Activated CD4-positive, alpha-beta memory T cell treated with anti-CD3 and anti-CD28 coated beads for 36 hours (primary cell): ENCODE measurements around the gene PPM1H. TPM values are rescaled to one million over a fixed set of nuclear protein-coding genes. Genes with fewer than 3 reads are reported as not detected.

ENCODE experiments used
- CTCF ChIA-PET: fragments of 350-600 bp; sonication (Branson Sonifier 250); formaldehyde crosslinking; loops from one replicate; lab custom pipeline; 2021; ENCODE audit warnings: antibody characterized with exemption, inconsistent platforms; lab: Charles Lee
- POLR2A ChIA-PET: fragments of 350-600 bp; sonication (Branson Sonifier 250); formaldehyde crosslinking; loops from one replicate; lab custom pipeline; 2021; ENCODE audit warnings: antibody characterized with exemption; lab: Charles Lee
- DNase-seq: peaks from one replicate; pipeline ENCODE4 v3.0.0-alpha.2; 2020
- H3K27ac Mint-ChIP-seq: one replicate; pipeline ENCODE4 v1.8.0; 2021; ENCODE audit warnings: mixed read lengths
- H3K27me3 Mint-ChIP-seq: one replicate; pipeline ENCODE4 v1.8.0; 2021; ENCODE audit warnings: mixed read lengths
- H3K36me3 Mint-ChIP-seq: one replicate; pipeline ENCODE4 v1.8.0; 2021; ENCODE audit warnings: mixed read lengths
- H3K4me1 Mint-ChIP-seq: one replicate; pipeline ENCODE4 v1.8.0; 2021; ENCODE audit warnings: low read depth, mixed read lengths
- H3K4me3 Mint-ChIP-seq: one replicate; pipeline ENCODE4 v1.8.0; 2021; ENCODE audit warnings: mild to moderate bottlenecking, mixed read lengths
- H3K9me3 Mint-ChIP-seq: one replicate; pipeline ENCODE4 v1.8.0; 2021; ENCODE audit warnings: mixed read lengths
- intact Hi-C: fragments of 100-400 bp; cut with micrococcal nuclease; formaldehyde crosslinking; loops from one replicate; pipeline ENCODE4 v1.15.1; 2023
- total RNA-seq, 2 experiments: library from RNA; stranded (reverse); gene quantifications; one replicate each; pipeline ENCODE4 v1.2.3, GENCODE V29; 2021

Gene PPM1H
- total RNA-seq, 2 experiments from 2014 or later: not detected

DNA sequence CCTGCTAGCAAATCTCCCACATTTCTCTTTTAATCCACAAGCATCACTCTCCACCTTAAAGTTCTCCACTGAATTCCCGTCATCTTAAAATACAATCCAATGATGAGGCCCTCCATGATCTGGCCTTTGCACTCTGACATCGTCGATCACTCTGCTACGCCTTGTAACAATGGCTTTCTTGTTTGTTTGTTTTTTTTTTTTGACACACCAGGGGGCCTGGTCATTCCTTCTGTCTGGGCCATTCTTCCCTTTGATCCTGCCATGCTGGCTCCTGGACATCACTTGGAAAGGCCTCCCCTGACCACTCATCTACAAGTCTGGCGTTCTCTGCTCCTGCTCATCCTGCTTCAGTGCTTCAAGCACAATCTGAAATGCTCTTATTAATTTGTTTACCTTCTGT lies 233.5 kb downstream of the PPM1H start:
- Mint-ChIP-seq H3K27ac (no peak overlapping the region), H3K4me3 (no peak overlapping the region), H3K9me3 (no peaks in the 10 kb centered on the region), H3K4me1 (no peaks in the 10 kb centered on the region), H3K36me3 (no peaks in the 10 kb centered on the region), H3K27me3 (no peaks in the 10 kb centered on the region)
- POLR2A ChIA-PET: no interaction called here
- intact Hi-C loops: no loop called here
- DNase-seq: no peak
- CTCF ChIA-PET: no interaction called here

DNA sequence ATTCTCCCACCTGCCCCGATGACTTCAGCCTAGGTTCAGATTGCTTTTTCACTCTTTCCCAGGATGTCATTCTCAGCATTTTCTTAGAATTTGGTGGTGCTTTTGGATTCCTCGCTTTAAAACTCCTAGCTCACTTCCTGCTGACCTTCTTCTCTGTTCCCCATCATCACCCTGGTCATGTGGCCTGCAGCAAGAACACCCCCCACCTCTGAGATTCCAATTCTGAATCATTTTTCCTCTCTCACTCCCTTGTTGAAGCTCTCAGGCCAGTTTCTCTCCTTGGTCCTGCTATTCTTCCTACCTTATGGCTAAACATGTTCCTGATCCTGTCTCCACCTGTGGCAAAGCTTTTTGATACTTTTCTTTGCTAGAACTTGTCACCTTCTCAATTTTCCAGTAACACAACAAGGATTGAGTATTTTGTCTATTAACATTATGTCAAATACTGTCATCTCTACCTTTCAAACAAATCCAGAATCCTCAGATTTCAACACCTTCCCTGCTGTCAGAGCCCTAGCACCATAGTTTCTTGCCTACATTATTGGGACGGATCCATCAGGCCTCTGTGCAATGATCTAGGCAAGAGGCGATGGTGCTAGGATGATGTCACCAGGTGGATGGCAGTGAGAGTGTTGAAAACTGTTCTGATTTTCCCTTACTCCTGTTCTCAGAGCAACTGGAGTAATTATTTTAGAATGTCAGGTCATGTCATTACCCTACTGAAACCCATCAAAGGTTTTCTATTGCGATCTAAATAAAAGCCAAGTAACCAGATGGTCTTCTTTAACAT lies 234.7 kb downstream of the PPM1H start:
- CTCF ChIA-PET: no interaction called here
- no peaks in the 10 kb centered on the region for H3K9me3 Mint-ChIP-seq
- H3K4me3 Mint-ChIP-seq: no peak overlapping the region
- H3K27me3 Mint-ChIP-seq: no peaks in the 10 kb centered on the region
- POLR2A ChIA-PET: no interaction called here
- H3K4me1 Mint-ChIP-seq: no peaks in the 10 kb centered on the region
- H3K27ac Mint-ChIP-seq: no peak overlapping the region
- no peak for DNase-seq
- H3K36me3 Mint-ChIP-seq: no peaks in the 10 kb centered on the region
- intact Hi-C loops: no loop called here

DNA sequence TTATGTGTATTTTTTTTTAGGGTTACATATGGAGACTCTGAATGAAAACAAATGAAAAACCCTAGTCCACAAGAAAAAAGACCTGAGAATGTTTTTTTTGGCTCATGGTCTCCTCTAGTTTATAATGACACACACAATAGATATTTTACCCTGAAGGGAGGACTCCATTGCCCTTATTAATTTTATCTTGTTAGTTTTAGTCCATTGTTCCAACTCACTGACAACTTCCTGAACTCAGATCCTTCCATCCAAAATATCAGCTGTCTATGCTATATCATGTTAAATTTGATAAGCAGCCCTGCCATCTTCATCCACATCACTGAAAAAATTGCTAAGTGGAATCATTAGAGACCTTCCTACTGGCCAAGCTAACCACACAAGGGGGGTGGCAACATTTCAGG lies 236.2 kb downstream of the PPM1H start:
- ChIA-PET CTCF (no interaction called here), POLR2A (no interaction called here)
- H3K27ac Mint-ChIP-seq: no peak overlapping the region
- DNase-seq: no peak
- intact Hi-C loops: no loop called here
- no peaks in the 10 kb centered on the region for H3K9me3 Mint-ChIP-seq
- H3K4me3 Mint-ChIP-seq: no peak overlapping the region
- H3K4me1 Mint-ChIP-seq: no peaks in the 10 kb centered on the region
- no peaks in the 10 kb centered on the region for H3K27me3 Mint-ChIP-seq
- H3K36me3 Mint-ChIP-seq: no peaks in the 10 kb centered on the region

DNA sequence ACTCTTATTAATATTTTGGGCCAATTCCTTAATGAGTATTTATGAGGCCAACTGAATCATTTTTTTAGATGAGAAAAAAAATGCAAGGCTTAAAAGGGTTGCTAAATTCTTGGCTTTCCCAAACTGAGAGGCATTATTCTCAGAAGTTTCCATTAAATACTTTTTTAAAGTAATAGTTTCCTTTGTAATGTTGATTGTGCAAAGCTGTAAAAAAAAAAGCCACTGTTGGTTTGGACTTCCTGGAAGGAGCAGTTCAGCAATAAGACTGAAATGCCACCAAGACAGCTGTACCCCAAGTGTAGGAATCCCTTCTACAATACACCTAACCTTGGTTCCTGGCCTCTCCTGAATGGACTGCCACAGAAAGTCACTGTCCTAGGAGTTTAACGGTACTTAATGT lies 237.1 kb downstream of the PPM1H start:
- no peak overlapping the region for H3K4me3 Mint-ChIP-seq
- H3K9me3 Mint-ChIP-seq: no peaks in the 10 kb centered on the region
- intact Hi-C loops: no loop called here
- no peaks in the 10 kb centered on the region for H3K36me3 Mint-ChIP-seq
- ChIA-PET CTCF (no interaction called here), POLR2A (no interaction called here)
- H3K4me1 Mint-ChIP-seq: no peaks in the 10 kb centered on the region
- no peaks in the 10 kb centered on the region for H3K27me3 Mint-ChIP-seq
- no peak for DNase-seq
- no peak overlapping the region for H3K27ac Mint-ChIP-seq

DNA sequence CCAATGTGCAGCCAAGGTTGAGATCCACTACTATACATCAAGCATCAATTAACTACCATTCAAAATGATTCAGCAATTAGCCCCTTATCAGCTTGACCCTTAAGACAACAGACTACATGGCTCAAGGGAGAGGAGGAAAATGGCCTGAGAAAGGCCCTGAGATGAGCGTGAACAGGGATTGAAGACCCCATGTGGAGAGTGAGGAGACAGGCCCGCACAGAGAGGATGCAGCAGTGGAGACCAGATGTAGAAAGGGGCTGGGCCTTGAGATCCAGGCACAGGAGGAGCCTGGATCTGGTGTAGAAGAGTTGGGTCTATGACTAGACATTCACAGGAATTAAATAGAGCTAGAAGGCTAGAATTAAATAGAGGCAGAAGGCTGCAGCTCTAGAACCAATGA lies 239.3 kb downstream of the PPM1H start:
- no peaks in the 10 kb centered on the region for H3K4me1 Mint-ChIP-seq
- ChIA-PET POLR2A (no interaction called here), CTCF (interaction anchor here (1.1 to 2.6 kb wide), 2 partner anchors 114 to 258 kb away, joined by 3 to 8 read pairs; no protein-coding TSS in a partner anchor)
- H3K27me3 Mint-ChIP-seq: no peaks in the 10 kb centered on the region
- no peaks in the 10 kb centered on the region for H3K36me3 Mint-ChIP-seq
- no peak overlapping the region for H3K4me3 Mint-ChIP-seq
- H3K27ac Mint-ChIP-seq: no peak overlapping the region
- H3K9me3 Mint-ChIP-seq: no peaks in the 10 kb centered on the region
- DNase-seq: no peak
- intact Hi-C loops: no loop called here

DNA sequence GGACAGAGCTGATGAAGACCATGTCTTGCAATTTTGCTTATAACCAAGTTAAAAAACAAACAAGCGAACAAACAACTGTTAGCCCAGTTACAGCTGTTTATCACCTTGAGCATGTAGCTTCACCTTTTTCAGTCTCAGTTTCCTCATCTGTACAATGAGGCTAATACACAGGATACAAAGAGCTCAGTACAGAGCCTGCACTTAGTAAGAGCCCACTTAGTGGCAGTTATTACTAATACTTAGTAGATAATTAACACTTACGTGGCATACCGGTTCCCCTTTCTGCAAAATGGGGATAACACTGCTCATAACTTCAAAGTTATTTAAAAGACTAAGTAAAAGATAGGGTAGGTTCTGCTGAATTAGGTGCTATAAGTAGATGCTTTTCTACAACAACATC lies 240.3 kb downstream of the PPM1H start:
- Mint-ChIP-seq H3K27me3 (no peaks in the 10 kb centered on the region), H3K4me3 (no peak overlapping the region), H3K4me1 (no peaks in the 10 kb centered on the region), H3K36me3 (no peaks in the 10 kb centered on the region), H3K9me3 (no peaks in the 10 kb centered on the region), H3K27ac (no peak overlapping the region)
- ChIA-PET CTCF (interaction anchor here (2.6 kb wide), 1 partner anchor 113 kb away, joined by 8 read pairs; no protein-coding TSS in a partner anchor), POLR2A (no interaction called here)
- DNase-seq: no peak
- intact Hi-C loops: no loop called here

DNA sequence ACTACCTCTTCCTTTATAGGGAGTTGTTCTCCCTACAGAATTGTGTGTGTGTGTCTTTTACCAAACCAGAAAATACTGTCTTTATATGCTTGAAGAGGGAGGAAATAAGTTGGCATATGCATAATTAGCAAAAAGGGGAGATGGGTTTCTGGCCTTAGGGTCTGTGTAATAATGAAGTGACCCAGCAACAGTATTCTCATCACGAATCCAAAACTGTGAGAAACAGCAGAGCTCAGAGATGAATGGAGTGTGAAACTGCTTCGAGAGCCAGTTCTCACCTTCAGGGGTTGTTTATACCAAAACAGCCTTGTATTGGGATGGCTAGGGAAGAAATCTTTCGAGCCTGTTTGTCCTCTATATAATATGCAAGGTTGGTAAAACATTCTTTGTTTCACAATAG lies 240.8 kb downstream of the PPM1H start:
- no peaks in the 10 kb centered on the region for H3K4me1 Mint-ChIP-seq
- ChIA-PET POLR2A (no interaction called here), CTCF (no interaction called here)
- H3K9me3 Mint-ChIP-seq: no peaks in the 10 kb centered on the region
- no peak for DNase-seq
- H3K36me3 Mint-ChIP-seq: no peaks in the 10 kb centered on the region
- intact Hi-C loops: no loop called here
- no peak overlapping the region for H3K4me3 Mint-ChIP-seq
- no peaks in the 10 kb centered on the region for H3K27me3 Mint-ChIP-seq
- no peak overlapping the region for H3K27ac Mint-ChIP-seq

DNA sequence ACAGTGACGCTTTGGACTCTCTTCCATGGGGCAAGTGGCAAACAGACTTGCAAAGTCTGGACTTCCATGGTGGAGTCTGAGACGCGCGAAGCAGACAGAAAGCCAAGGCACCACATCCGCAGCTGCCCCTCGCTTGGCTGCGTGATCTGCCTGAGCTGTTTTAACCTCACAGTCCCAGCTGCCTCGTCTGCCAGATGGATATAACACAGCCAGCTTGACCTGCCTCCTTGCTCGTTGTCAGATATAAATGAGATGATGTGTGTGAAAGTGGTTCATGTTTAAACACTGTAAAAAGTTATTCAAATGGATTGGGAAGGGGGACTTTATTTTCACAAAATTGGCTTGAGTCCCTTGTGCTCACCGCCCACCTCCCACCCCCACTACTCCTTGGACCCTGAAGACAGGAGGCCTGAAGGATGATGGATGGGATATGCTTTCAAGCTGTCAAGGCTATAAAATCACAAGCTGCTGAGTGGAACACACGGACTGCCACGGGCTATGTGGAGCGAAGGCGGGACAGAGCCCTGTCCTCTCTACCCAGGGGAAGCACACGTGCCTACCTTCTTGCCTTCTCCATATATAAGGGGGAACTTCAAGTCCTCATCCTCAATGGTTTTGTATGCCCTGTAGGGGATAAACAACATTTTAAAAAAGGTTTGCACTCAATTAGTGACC lies 241.4 kb downstream of the PPM1H start:
- Mint-ChIP-seq H3K27ac (no peak overlapping the region), H3K4me1 (no peaks in the 10 kb centered on the region), H3K36me3 (no peaks in the 10 kb centered on the region), H3K27me3 (no peaks in the 10 kb centered on the region), H3K9me3 (no peaks in the 10 kb centered on the region), H3K4me3 (no peak overlapping the region)
- no peak for DNase-seq
- intact Hi-C loops: no loop called here
- CTCF ChIA-PET: no interaction called here
- POLR2A ChIA-PET: no interaction called here

DNA sequence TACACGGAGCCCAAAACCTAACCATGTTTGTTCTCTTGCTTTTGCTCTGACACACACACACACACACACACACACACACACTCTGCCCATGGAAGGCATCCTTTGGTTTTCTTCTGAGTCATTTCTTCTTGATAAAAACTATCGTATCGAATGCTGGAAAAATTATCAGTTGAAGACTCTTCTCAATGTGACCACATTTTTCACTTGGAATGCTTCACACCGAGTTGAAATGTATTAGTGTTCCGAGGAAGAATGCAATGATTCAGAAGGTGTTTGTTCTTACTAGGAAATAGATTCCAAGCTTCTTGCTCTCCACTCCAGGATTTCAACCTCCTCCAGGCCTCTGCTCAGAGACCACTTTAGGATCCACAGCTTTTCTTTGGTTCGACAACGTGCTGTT lies 242.1 kb downstream of the PPM1H start:
- intact Hi-C loops: no loop called here

DNA sequence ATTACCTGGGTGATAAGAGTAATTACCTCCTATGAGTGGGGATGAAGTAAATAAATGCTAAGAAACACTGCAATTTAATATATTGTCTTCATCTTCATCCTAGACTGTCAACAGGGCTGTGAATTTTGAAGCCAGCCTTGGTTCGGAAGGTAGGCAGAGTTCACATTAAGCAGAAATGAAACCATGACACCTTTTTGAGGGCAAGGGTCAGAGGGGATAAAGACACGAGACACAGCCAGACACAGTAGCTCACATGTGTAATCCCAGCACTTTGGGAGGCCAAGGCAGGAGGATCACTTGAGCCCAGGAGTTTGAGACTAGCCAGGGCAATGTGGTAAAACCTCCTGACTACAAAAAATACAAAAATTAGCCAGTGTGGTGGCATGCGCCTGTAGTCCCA lies 243.6 kb downstream of the PPM1H start:
- Mint-ChIP-seq H3K27me3 (no peaks in the 10 kb centered on the region), H3K27ac (no peak overlapping the region), H3K4me3 (no peak overlapping the region), H3K36me3 (no peaks in the 10 kb centered on the region), H3K9me3 (no peaks in the 10 kb centered on the region), H3K4me1 (no peaks in the 10 kb centered on the region)
- POLR2A ChIA-PET: no interaction called here
- intact Hi-C loops: no loop called here
- CTCF ChIA-PET: no interaction called here
- DNase-seq: no peak

More for the DNA sequence above, 242.1 kb downstream of the PPM1H start:
- H3K27me3 Mint-ChIP-seq: no peaks in the 10 kb centered on the region
- no peak overlapping the region for H3K4me3 Mint-ChIP-seq
- POLR2A ChIA-PET: no interaction called here
- CTCF ChIA-PET: no interaction called here
- no peak for DNase-seq
- H3K4me1 Mint-ChIP-seq: no peaks in the 10 kb centered on the region
- H3K36me3 Mint-ChIP-seq: no peaks in the 10 kb centered on the region
- no peak overlapping the region for H3K27ac Mint-ChIP-seq
- H3K9me3 Mint-ChIP-seq: no peaks in the 10 kb centered on the region

DNA sequence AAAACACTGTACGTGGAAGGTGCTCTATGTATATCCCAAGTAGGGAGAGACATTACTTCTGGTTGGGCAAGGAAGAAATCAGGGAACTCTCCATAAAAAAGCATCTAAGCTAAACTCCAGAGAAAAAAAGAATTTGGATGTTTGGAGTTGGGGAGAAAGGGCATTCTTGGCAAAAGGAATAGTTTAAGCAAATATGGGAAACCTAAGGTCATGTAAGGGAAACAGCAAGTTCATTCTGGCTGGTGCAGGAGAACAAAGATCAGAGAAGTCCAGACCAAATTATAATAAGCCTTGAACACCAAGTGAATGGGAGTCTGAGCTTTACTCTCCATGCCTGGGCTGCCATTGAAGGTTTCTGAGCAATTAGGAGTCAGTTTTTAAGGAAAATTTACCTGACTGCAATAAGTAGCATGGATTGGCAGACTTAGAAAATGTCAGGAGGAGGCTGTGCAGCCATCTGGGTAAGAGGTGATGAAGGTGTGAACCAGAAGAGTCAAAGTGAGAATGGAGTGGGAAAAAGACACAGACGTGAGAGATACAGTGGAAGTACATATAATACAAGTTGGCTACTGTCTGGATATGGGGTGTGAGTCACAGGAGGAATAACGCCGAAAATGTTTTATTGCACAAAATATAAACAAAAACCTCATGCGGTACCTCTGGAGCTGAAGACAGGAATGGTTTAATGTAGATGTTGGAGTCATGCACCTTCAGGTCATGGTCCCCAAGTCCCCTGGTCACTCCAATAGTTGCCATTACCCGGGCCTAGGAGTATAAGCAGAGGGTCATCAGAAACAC lies 245.7 kb downstream of the PPM1H start:
- intact Hi-C loops: no loop called here
- no peak for DNase-seq
- Mint-ChIP-seq H3K27ac (no peak overlapping the region), H3K36me3 (no peaks in the 10 kb centered on the region), H3K4me1 (no peaks in the 10 kb centered on the region), H3K9me3 (no peaks in the 10 kb centered on the region), H3K4me3 (no peak overlapping the region), H3K27me3 (peaks cover 1% of the 10 kb centered on the region)
- ChIA-PET POLR2A (no interaction called here), CTCF (no interaction called here)

DNA sequence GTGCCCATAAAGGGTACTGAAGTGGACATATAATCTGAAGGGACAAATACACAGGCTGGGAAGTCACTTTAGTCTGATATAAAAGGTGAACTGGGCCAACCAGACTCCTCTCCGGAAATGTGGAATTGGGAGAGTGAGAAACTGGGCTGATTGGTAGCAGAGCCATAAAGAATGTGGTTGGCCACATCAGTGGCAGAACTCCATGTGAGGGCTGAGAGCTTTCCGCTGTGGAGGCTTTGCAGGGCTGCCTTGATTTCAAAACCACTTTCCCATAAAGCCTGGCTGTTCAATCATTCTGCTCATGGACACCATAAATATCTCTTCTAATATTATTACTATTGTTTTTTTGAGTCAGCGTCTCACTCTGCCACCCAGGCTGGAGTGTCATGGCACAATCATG lies 248.0 kb downstream of the PPM1H start:
- Mint-ChIP-seq H3K27ac (no peak overlapping the region), H3K4me3 (no peak overlapping the region), H3K36me3 (no peaks in the 10 kb centered on the region), H3K4me1 (no peaks in the 10 kb centered on the region), H3K27me3 (peaks cover 5% of the 10 kb centered on the region), H3K9me3 (no peaks in the 10 kb centered on the region)
- intact Hi-C loops: no loop called here
- ChIA-PET CTCF (no interaction called here), POLR2A (no interaction called here)
- no peak for DNase-seq
